HCT116 (cell line): ENCODE measurements around the gene EFHD1. TPM values are rescaled to one million over a fixed set of nuclear protein-coding genes. Genes with fewer than 3 reads are reported as not detected.
"Not testable (repeated sequence)": the region's sequence is repeated elsewhere in the genome, so short reads cannot be mapped to it uniquely, and the experiment has no call there.

Experiments
- ATAC-seq: fragments of 200-7000 bp; cut with Tn5 transposase; 2 replicates; pipeline ENCODE4 v1.9.1; 2020; ENCODE audit warnings: mild to moderate bottlenecking, moderate library complexity
- BruUV-seq: library from RNA; stranded (reverse); fragments of 400-500 nt; replicated peaks from 2 replicates; lab custom pipeline; 2021; lab: Mats Ljungman, UMichigan
- CTCF ChIA-PET: fragments of 300-600 bp; sonication (Branson Sonifier 250); formaldehyde crosslinking; loops from one replicate; lab custom pipeline; 2021; ENCODE audit warnings: antibody characterized with exemption; lab: Charles Lee
- POLR2A ChIA-PET: fragments of 300-600, 350-600 bp; sonication (Branson Sonifier 250); formaldehyde crosslinking; loops from one replicate; lab custom pipeline; 2021; ENCODE audit warnings: antibody characterized with exemption; lab: Charles Lee
- RAD21 ChIA-PET, 2 experiments: fragments of 300-600 bp; sonication (Branson Sonifier 250); formaldehyde crosslinking; loops; one replicate each; lab custom pipeline; 2023; ENCODE audit warnings: low total read pairs in 2 of 2; ENCODE audit not compliant: uncharacterized antibody in 2 of 2, unreplicated experiment in 2 of 2, low non-redundant PET in 1 of 2; lab: Charles Lee
- DNase-seq: peaks from one replicate; pipeline ENCODE4 v3.0.0-alpha.2; 2010; ENCODE audit warnings: low read depth, low spot score
- H2AFZ ChIP-seq: fragments of 200-600 bp; shearing (Covaris generic), sonication (generic); 2 replicates; pipeline ENCODE4 v1.6.1; 2017; ENCODE audit warnings: low read depth, mixed run types, mixed read lengths, antibody characterized with exemption, low read length; ENCODE audit not compliant: poor library complexity, severe bottlenecking
- H3K27ac ChIP-seq: 2 replicates; pipeline ENCODE4 v1.5.1; 2012; ENCODE audit warnings: low read depth, low read length
- H3K27me3 ChIP-seq: fragments of 200-600 bp; sonication (generic); 2 replicates; pipeline ENCODE4 v1.6.1; 2016; ENCODE audit warnings: mixed run types, low read length, mixed read lengths; ENCODE audit not compliant: insufficient read depth
- H3K36me3 ChIP-seq, 2 experiments: fragments of 200-500 bp in 1 of 2; fragments of 200-600 bp in 1 of 2; sonication (Bioruptor generic) in 1 of 2; sonication (generic) in 1 of 2; 2 replicates each; pipeline versions ENCODE4 v1.5.1 to v1.6.1; 2014 to 2016; ENCODE audit warnings: low read length in 2 of 2, inconsistent platforms in 1 of 2, mixed read lengths in 1 of 2, mixed run types in 1 of 2; ENCODE audit not compliant: insufficient read depth in 2 of 2, control insufficient read depth in 1 of 2
- H3K4me1 ChIP-seq, 2 experiments: fragments of 200-600 bp in 1 of 2; sonication (generic) in 1 of 2; 2 replicates each; pipeline versions ENCODE4 v1.5.1 to v1.6.1; 2012 to 2017; ENCODE audit warnings: low read length in 2 of 2, inconsistent platforms in 1 of 2, mild to moderate bottlenecking in 1 of 2, mixed read lengths in 1 of 2, mixed run types in 1 of 2, moderate library complexity in 1 of 2; ENCODE audit not compliant: insufficient read depth in 2 of 2, control insufficient read depth in 1 of 2
- H3K4me2 ChIP-seq: fragments of 200-600 bp; sonication (generic); 2 replicates; pipeline ENCODE4 v1.6.1; 2017; ENCODE audit warnings: mixed run types, low read length, mixed read lengths
- H3K4me3 ChIP-seq, 2 experiments: fragments of 200-600 bp in 1 of 2; sonication (generic) in 1 of 2; replicated peaks in 1 of 2; 2 replicates each; pipeline ENCODE4 v1.5.1; 2011 to 2016; ENCODE audit warnings: low read length in 2 of 2, control low read depth in 1 of 2, low read depth in 1 of 2, mild to moderate bottlenecking in 1 of 2, mixed read lengths in 1 of 2, mixed run types in 1 of 2
- H3K79me2 ChIP-seq: fragments of 200-600 bp; sonication (generic); 2 replicates; pipeline ENCODE4 v1.6.1; 2017; ENCODE audit warnings: mild to moderate bottlenecking, mixed run types, low read length, moderate library complexity, mixed read lengths; ENCODE audit not compliant: insufficient read depth
- H3K9ac ChIP-seq: fragments of 200-600 bp; sonication (generic); 2 replicates; pipeline ENCODE4 v1.6.1; 2016; ENCODE audit warnings: low read length, mixed read lengths
- H3K9me2 ChIP-seq: fragments of 200-600 bp; sonication (generic), shearing (Covaris generic); 2 replicates; pipeline ENCODE4 v1.6.1; 2017; ENCODE audit warnings: mixed run types, mild to moderate bottlenecking, moderate library complexity; ENCODE audit not compliant: insufficient read depth
- H3K9me3 ChIP-seq, 2 experiments: fragments of 200-500 bp in 1 of 2; fragments of 200-600 bp in 1 of 2; sonication (Bioruptor generic) in 1 of 2; sonication (generic) in 1 of 2; 2 replicates each; pipeline ENCODE4 v1.6.1; 2014 to 2017; ENCODE audit warnings: low read length in 2 of 2, mixed read lengths in 2 of 2, inconsistent platforms in 1 of 2, low read depth in 1 of 2, mild to moderate bottlenecking in 1 of 2, mixed run types in 1 of 2, moderate library complexity in 1 of 2; ENCODE audit not compliant: control insufficient read depth in 1 of 2, insufficient read depth in 1 of 2
- H4K20me1 ChIP-seq: fragments of 200-600 bp; sonication (generic), shearing (Covaris generic); 2 replicates; pipeline ENCODE4 v1.6.1; 2017; ENCODE audit warnings: mixed run types, mild to moderate bottlenecking, moderate library complexity; ENCODE audit not compliant: insufficient read depth
- EGR1 ChIP-seq: IDR thresholded peaks from 2 replicates; pipeline ENCODE4 v1.6.1; 2012; ENCODE audit warnings: low read depth
- ELF1 ChIP-seq: IDR thresholded peaks from 2 replicates; pipeline ENCODE4 v1.6.1; 2012; ENCODE audit warnings: low read depth, borderline replicate concordance
- EZH2 ChIP-seq: fragments of 200-600 bp; sonication (generic); IDR thresholded peaks from 2 replicates; pipeline ENCODE4 v1.6.1; 2017; ENCODE audit warnings: antibody characterized with exemption, mixed run types
- EZH2phosphoT487 ChIP-seq: fragments of 200-600 bp; IDR thresholded peaks from 2 replicates; pipeline ENCODE4 v1.6.1; 2018; ENCODE audit warnings: antibody characterized with exemption, borderline replicate concordance
- RAD21 ChIP-seq: IDR thresholded peaks from 2 replicates; pipeline ENCODE4 v1.6.1; 2012; ENCODE audit warnings: low read depth, mild to moderate bottlenecking
- SIN3A ChIP-seq: IDR thresholded peaks from 2 replicates; pipeline ENCODE4 v1.6.1; 2012; ENCODE audit warnings: low read depth
- SP1 ChIP-seq: IDR thresholded peaks from 2 replicates; pipeline ENCODE4 v1.6.1; 2012; ENCODE audit warnings: low read depth
- SRF ChIP-seq: IDR thresholded peaks from 2 replicates; pipeline ENCODE4 v1.6.1; 2012; ENCODE audit warnings: low read depth
- ZNF274 ChIP-seq: fragments of 200-500 bp; sonication (Bioruptor generic); IDR thresholded peaks from 2 replicates; pipeline ENCODE4 v1.6.1; 2014; ENCODE audit warnings: mild to moderate bottlenecking, low read depth, low read length, inconsistent platforms
- intact Hi-C: fragments of 100-400 bp; cut with micrococcal nuclease; formaldehyde crosslinking; loops from 2 replicates; pipeline ENCODE4 v1.10.0; 2022
- total RNA-seq: library from RNA; stranded (reverse); gene quantifications from one replicate; pipeline ENCODE4 v1.2.1, GENCODE V29; 2021; ENCODE audit not compliant: unreplicated experiment
- TF ChIP-seq, protein P1 (sequence below): IDR thresholded peaks from 2 replicates; pipeline ENCODE4 v1.6.1; 2012

Gene EFHD1
- total RNA-seq, 1 experiment from 2014 or later, result 0.52 TPM

- CTCF ChIA-PET, result no interaction called here
- H2AFZ ChIP-seq, result no peak overlapping the region
- H3K9ac ChIP-seq, result no peak overlapping the region
- no peak for TF ChIP-seq RAD21
- TF ChIP-seq, all 23 proteins: peak for 0
- Histone ChIP-seq H4K20me1 (no peaks in the 10 kb centered on the region), H3K4me1 (no peaks in the 10 kb centered on the region), H3K36me3 (no peaks in the 10 kb centered on the region), H3K27me3 (no peaks in the 10 kb centered on the region), H3K79me2 (no peaks in the 10 kb centered on the region), H3K27ac (no peak overlapping the region), H3K9me3 (no peaks in the 10 kb centered on the region), H3K4me2 (no peak overlapping the region), H3K4me3 (no peak overlapping the region), H3K9me2 (no peaks in the 10 kb centered on the region)
- no TSS peak for BruUV-seq
- no peak for ATAC-seq
- DNase-seq, result no peak
- ChIA-PET POLR2A (no interaction called here), RAD21 (no interaction called here)
- intact Hi-C loops, result no loop called here
These were observed 48.1 kb downstream of the EFHD1 start for GRCh38 chr2:232681527-232681926.

DNA sequence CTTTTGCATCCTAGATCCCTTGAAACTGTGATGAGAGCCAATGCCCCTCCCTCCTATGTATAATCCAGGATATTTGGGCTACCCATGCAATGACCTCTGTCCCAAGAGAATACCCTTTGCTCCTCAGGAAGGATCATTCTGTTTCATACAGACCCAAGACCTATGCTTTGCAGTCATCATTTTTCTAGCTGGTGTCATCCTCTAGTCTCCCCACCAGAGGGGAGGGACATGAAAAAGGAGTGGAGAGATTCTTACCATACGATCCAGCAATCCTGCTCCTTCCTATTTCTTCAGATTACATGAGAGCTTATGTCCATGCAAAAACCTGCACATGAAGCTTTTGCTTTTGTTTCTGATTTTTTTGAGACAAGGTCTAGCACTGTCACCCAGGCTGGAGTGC is 50.0 kb downstream of the EFHD1 start:
- H3K9ac ChIP-seq, result no peak overlapping the region
- intact Hi-C loops, result no loop called here
- H3K27ac ChIP-seq, result no peak overlapping the region
- H3K27me3 ChIP-seq, result no peaks in the 10 kb centered on the region
- H3K4me3 ChIP-seq, result no peak overlapping the region
- H3K9me2 ChIP-seq, result no peaks in the 10 kb centered on the region
- no TSS peak for BruUV-seq
- H3K4me2 ChIP-seq, result no peak overlapping the region
- ChIA-PET RAD21 (no interaction called here), CTCF (interaction anchor here (1.1 kb wide), 1 partner anchor 14 kb away, joined by 3 read pairs; no protein-coding TSS in a partner anchor), POLR2A (interaction anchor here (2.0 kb wide), 1 partner anchor 10 kb away, joined by 4 read pairs; no protein-coding TSS in a partner anchor)
- H2AFZ ChIP-seq, result no peak overlapping the region
- H3K36me3 ChIP-seq, result no peaks in the 10 kb centered on the region
- H3K4me1 ChIP-seq, result no peaks in the 10 kb centered on the region
- no peak for ATAC-seq
- DNase-seq, result no peak
- no peaks in the 10 kb centered on the region for H3K9me3 ChIP-seq
- no peaks in the 10 kb centered on the region for H3K79me2 ChIP-seq
- H4K20me1 ChIP-seq, result no peaks in the 10 kb centered on the region
- TF ChIP-seq EZH2 (no peak), ELF1 (no peak), SP1 (no peak), EGR1 (no peak), RAD21 (no peak), SRF (no peak), EZH2phosphoT487 (no peak), ZNF274 (no peak), SIN3A (no peak)
- TF ChIP-seq, protein P1, sequence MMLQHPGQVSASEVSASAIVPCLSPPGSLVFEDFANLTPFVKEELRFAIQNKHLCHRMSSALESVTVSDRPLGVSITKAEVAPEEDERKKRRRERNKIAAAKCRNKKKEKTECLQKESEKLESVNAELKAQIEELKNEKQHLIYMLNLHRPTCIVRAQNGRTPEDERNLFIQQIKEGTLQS, result no peak
- TF ChIP-seq, all 23 proteins: peak for 0

GRCh38 chr2:232685391-232685790 is 52.0 kb downstream of the EFHD1 start:
- H3K79me2 ChIP-seq, H3K4me2 ChIP-seq, DNase-seq, H3K9me3 ChIP-seq, RAD21 ChIA-PET, H3K9me2 ChIP-seq, H3K27me3 ChIP-seq, H3K4me1 ChIP-seq, H4K20me1 ChIP-seq, POLR2A ChIA-PET, H3K27ac ChIP-seq, intact Hi-C loops, BruUV-seq, CTCF ChIA-PET, ATAC-seq, H3K9ac ChIP-seq, H2AFZ ChIP-seq, H3K36me3 ChIP-seq, H3K4me3 ChIP-seq: not testable (repeated sequence)
